NCI-H146 treated with DMSO at 0.1 percent for 48 hours (cell line): ENCODE data around the gene EPHA6.

Source experiments
- DNase-seq: peaks from one replicate; lab custom pipeline; 2025; ENCODE audit not compliant: unreplicated experiment; lab: John Stamatoyannopoulos, UW

EPHA6 gene

DNA sequence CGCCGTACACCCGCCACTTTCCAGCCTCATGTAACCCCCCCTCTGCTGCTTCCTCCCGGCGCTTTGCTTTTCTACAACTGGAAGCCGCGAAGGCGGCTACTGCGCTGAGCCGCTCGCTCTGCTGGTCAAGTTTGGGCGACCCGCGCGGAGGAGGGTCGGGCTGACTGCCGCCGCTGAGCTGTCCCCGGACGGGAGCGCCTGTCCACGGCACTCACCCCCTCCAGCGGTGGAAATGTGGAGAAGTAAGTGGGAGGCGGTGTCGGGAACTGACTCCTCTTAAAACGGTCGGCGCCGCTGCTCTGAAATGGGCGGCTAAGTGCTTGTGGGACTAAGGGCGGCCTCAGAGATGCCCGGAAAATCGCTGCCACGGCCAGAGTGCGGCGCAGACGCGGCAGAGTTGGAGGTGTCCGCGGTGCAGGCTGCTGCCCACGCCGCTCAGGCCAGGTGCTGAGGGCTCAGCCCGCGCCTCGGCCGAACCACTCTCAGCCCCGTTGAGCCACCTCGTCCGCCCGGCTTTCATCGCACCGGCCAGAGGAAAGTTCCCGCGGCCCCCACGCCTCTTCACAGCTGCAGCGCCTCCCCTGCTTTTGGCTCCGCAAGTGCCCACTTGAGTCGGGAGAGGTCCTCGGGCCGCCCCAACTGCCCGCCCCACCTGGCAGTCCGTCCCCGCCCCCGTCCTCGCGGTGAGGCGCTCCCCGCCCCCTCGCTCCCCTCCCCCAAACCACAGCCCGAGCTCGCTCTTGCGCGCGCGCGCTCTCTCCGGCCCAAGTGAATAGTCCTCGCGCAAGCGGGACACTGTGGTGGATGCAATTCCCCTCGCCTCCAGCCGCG, at the start of gene EPHA6:
Gene EPHA6, plus strand, starts transcription at position 775 of the 831 bp plus-strand sequence.
- peak; percentile 22 for DNase-seq

DNA sequence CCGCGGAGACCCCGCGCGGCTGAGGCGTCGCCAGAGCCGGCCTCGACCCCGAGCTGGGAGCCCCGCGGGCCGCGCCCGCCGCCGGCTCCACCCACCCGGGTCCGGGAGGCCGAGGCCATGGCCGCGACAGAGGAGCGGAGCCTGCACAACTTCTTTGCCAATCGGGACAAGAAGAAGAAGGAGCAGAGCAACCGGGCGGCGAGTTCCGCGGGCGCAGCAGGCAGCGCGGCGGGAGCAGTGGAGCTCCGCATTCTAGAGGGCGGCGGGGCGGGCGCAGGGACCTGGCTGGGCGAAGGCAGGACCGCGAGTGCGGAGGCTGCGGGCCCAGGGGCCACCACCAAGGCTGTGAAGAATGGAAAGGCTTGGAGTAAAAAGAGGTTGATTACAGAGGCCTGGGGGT, 37.6 kb upstream of the EPHA6 start:
- no peak for DNase-seq

DNA sequence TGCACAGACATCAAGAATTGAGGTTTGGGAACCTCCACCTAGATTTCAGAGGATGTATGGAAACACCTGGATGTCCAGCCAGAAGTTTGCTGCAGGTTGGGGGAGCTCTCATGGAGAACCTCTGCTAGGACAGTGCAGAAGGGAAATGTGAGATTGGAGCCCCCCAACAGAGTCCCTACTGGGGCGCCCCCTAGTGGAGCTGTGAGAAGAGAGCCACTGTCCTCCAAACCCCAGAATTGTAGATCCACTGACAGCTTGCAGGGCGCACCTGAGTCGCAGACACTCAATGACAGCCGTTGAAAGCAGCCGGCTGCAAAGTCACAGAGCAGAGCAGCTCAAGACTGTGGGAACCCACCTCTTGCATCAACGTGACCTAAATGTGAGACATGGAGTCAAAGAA, 34.6 kb upstream of the EPHA6 start:
- no peak for DNase-seq

DNA sequence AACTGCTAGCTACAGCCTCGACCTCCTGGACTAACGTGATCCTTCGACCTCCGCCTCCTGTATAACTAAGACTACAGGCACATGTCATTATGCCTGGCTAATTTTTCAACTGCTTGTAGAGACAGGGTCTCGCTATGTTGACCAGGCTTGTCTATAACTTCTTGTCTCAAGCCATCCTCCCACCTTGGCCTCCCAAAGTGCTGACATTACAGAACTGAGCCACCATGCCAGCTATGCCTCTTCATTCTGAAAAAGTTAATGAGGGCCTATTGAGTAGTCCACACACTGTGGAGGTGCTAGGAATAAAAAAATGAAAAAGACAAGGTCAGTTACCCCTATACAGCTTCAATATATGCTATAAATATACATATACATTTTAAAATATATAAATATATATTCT, 18.3 kb upstream of the EPHA6 start:
- no peak for DNase-seq

DNA sequence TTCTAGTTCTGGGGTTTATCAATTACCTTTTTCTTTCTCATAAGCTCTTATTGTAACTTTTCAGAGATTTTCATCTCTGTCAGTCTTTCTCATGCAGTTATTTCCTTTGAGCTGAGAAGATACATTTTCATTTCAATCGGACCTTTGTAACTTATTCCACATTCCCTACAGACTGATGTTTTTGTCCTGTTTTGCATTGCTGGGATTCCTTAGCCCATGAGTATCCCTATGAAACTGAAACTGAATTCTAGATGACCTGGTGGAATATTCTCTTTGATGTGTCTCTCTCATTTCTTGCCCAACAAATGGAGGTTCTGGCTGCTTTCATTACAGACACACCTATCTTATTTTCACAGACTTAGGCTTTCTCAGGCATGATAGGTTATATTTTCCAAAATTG, 10.5 kb upstream of the EPHA6 start:
- no peak for DNase-seq

DNA sequence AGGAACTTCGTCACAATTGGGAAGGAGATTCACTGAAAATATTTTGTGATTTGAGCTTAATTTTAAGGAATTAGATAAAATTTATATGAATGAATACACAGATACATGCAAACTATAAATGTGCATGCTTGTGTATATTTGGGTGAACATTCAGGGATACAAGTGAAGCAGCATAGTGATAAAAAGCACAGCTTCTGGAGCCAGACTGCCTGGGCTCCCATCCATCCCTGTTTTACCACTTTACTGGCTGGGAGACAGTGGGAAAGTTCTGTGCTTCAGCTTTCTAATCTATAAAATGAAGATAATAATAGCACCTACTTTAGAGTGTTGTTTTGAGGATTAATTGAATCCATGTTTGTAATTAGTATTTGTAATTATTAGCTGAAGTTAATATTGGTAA, 8.1 kb upstream of the EPHA6 start:
- no peak for DNase-seq

DNA sequence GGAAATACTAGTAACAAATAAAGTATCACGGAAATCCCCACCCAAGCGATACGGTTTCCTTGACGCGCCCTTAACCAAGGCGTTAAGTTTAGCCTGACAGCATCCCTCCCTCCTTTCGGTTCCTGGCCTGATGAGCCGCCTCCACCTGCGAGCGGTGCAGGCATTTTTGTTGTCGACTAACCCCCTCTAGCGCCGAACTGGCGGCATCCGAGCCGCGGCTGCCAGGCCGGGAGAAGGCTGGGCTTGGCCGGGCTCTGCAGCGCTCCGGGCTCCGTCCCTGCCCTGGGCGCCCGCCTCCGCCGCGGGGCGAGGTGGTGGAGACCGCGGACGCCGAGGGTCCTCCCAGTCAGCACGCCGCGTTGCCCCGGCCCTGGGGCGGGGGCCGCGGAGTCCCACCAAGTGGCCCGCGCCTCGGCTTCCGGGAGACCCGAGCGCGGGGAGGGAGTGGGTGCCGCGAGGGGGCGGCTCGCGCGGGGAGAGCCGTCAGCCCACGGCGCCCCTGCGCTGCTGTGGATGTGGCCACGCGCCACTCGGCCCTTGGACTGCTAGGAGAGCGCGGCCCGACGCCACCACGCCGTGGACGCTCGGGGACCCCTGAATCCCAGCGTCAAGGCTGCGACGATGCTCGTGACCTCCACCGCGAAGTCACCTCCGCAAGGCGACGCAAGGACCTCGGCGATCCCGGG, 1.1 kb upstream of the EPHA6 start:
- peak; percentile 45 for DNase-seq

DNA sequence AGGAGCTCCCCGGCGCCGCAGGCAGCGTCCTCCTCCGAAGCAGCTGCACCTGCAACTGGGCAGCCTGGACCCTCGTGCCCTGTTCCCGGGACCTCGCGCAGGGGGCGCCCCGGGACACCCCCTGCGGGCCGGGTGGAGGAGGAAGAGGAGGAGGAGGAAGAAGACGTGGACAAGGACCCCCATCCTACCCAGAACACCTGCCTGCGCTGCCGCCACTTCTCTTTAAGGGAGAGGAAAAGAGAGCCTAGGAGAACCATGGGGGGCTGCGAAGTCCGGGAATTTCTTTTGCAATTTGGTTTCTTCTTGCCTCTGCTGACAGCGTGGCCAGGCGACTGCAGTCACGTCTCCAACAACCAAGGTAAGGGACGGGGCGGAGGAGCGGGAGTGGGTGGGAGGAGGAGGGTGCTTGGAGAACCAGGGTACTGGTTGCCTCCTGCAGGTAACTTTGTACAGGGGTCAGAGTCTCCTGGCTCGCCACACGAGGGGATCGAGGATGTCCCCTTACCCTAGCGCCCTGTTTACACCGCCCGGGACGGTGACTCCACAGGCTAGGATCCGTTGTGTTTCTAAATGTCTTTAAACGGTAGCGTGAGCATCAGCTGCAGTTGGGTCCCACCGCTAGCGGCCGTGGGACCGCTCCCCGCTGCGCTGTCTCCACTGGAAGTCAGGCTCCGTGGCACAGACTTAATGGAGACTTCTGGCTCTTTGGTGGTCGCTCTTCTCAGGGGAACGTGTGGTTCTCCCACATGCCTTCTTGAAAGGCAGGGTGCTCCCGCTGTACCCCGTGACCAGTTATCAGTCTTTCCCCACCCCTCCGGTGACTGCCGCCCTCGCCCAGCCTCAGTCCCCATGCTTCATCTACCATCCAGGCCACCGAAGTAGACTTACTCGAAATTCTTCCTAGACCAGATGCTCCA, 515 bp downstream of the EPHA6 start:
- DNase-seq = no peak

DNA sequence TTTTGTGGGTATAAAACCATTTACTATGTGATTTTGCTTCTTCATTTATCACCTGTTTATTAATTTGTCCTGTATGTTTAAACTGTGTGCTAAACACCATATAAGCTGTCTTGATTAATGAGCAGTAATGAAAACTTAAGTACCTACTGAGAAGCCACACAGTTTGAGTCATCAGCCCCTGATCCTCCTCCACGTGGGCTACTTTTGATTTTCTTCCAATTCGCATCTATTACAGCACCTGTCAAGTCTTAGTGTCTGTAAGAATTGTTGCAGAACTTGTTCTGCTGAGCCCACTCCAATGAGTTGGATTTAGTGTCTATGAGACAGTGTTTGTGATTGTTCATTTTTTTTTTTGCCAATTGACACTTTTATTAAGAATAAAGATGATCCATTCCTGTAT, 16.8 kb downstream of the EPHA6 start:
- DNase-seq = no peak

DNA sequence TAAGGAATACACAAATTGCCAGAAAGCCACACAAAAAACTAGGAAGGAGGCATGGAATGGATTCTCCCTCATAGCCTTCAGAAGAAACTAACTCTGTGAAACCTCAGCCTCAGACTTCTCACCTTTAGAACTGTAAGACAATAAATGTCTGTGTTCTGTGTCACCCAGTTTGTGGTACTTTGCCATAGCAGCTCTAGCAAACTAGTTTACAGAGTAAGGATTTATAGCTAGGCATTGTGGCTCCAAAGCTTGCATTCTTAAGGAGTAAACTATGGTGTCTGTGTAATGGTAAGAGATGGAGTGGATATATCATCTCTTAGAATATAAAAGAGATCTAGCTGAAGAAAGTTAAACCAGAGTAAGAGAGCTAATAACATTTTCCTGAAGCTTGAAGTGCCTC, 18.9 kb downstream of the EPHA6 start:
- DNase-seq = no peak

DNA sequence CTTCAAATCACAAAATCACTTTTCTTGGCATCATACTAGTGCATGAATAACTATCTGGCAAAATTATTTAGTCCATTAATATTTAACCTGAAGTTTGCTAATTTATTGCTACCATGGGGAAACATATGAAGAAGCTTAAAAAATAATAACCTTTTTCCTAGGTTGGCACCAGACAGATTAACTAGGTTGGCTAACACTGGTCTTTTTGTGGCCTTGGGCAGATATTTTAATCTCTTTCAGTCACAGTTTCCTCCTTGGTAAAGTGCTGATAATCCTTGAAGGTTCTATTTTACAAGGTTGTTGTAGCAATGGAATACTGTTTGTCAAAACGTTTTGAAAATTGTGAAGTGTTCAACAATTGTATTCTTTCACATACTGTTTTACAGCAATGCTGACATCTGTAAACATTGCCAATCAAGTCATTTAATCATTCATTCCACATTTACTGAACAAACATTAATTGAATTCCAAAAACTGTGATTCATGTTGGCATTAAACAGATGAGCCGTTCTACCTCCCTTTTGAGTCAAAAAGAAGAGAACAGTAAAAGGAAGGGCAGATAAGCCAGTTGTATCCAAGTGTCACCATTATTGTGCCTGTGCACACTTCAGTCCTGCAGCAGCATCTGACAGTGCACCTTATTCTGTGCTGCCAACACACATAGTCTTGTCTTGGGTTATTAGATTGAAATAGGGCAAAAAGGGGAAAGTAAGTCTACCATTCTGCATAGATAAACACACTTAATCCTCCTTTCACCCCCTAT, 21.9 kb downstream of the EPHA6 start:
- DNase-seq = no peak

DNA sequence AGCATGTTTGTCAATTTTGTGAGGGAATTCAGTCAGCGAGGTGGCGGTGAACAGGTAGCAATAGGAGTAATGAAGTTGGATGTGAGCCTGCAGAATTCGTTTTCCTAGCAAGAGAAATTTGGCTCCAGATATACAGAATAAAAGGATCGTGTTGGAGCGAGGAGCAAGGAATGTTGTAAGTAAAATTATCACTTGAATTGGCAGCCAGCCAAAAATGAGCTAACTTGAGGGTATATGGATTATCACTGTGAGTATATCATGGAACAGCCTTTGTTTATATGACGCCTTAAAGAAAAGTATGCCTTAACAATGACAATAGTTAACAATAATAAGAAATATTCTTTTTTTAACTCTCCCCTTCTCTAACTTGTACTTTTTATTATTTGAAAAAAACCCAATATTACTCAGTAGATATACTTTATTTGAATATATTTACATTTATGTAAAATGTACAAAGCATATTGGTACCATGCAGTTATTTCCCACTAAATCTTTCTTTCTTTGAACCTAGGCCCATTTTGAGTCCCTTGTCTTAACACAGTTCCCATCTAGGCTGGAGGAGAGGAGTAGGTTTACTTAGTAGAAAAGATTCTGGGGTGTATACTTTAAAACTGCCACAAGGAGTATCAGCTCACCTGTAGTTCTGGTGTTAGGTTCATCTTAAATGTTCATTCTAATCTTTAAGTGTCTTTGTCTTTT, 29.3 kb downstream of the EPHA6 start:
- no peak for DNase-seq

DNA sequence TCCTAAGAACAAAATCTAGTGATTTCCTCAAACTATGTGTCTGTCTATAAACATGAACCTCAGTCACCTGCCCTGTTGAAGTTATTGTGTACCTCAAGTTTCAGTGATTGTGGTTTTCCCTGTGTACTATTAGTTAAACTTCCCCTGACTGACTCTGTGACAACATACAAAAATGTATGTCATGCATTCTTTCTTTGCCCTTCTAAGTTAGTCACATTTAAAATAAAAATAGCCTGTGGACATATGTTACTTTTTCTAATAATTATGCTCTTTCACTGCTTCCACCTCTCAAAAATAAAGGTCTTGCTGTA, 29.8 kb downstream of the EPHA6 start:
- no peak for DNase-seq

DNA sequence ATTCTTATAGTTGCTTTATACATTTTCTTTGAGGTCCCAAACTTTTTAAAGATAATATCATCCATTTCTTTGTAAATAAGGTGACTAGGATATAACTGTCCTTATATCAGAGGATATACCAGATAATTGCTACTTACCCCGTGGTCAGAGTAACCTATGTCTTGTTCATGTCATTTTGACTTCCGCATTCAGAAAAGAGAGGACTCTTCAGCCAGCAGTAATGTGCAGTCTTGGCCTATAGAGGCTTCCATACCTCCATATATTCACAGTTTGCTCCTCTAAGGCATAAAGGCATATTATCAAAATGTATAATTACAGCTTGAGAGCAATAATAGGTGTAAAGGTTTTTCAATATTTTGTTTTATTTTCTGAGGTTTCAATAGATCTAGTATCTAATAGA, 38.5 kb downstream of the EPHA6 start:
- no peak for DNase-seq

DNA sequence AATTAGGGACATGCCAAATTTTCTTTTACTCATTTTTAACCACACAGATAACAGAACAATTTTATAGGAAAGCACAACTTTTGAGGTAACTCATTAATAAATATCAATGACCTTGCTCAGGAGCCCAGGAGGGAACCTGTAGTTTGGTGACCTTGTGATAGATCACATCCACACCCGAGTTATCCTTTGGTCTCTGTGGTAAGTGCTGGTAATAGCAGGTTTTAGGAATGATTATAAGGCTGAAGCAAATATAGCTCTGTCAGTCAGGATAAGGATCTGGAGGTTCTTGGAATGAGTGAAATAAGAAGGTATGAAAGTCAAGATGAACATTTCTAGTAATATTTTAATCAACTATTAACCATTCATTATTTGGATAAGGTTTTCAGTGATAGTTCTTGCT, 46.5 kb downstream of the EPHA6 start:
- no peak for DNase-seq

DNA sequence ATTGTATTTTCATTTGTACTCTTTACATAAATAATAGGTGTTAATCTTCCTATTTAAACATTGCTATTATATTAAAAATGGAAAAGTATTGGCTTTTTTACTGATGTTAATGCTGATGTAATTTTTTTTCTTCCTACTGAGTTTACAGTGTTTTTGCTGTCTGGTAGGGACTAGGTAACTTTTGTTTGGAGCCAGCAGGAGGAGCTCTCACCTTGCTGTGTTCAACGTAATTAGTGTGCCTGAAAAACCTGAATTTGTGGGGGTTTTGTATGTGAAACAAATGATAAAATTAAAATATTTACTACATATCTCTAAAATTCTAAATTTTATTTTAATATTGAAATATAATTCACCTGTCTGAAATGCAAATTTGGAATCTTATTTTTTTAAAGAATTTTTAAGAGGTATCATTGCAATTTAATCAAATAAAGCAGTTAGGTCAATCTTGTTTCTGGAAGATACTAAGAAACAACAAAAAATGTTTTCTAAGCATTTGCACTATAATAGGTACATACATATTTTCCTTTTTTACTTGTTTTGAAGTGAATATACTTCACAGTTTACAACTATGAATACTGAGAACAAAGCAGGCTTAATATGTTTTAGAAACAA, 48.8 kb downstream of the EPHA6 start:
- DNase-seq = peak; percentile 59

DNA sequence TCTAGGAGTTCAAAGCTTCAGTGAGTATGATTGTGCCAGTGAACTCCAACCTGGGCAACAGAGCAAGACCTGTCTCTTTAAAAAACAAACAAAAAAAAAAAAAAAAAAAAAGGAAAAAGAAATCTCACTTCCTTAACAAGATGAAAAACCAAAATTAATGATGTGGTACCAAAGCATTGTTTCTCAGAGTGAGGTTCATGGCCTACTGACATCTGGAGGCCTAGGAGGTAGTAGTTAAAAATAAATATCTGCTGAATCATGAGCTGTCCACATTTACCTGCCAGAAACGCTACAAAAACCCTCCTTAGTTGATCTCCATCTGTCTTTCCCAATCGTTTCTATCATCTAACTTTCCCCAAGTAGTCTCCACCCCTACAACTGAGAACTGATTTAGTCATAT, 51.2 kb downstream of the EPHA6 start:
- DNase-seq = no peak

DNA sequence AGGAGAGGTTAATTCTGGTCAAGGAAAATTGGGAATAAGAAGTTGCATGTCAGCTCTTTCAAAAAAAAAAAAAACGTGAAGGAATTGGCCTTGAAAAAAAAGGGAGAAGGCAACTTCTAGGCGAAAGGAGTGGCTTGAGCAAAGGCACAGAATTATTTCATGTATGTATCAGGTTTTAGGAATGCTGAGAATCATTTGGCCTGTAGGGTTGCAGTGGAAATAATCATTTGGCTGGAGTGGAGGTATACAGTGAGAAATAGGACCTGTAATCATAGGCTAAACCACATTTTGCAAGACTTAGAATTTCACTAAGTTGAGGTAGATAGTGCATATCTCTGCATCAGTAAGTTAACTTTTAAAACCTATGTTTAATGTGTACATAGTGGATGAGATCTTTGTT, 54.9 kb downstream of the EPHA6 start:
- no peak for DNase-seq

DNA sequence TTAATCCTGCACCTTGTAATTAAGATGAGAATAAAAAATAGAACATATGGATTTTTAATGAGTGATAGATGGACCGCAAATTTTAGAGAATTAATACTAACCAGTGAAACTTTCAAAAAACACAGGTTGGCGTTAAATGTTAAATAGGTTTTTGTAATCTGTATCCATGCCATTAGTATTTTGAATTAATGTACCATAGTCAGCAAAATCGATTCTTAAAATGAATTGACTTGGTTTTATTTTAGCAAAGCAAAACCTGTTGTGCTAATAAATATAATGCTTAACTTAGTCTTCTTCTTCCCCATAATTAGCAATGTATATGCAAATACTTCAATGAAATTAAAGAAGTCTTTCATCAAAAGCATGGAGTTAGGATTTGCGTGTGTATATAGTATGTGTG, 63.1 kb downstream of the EPHA6 start:
- DNase-seq = no peak

DNA sequence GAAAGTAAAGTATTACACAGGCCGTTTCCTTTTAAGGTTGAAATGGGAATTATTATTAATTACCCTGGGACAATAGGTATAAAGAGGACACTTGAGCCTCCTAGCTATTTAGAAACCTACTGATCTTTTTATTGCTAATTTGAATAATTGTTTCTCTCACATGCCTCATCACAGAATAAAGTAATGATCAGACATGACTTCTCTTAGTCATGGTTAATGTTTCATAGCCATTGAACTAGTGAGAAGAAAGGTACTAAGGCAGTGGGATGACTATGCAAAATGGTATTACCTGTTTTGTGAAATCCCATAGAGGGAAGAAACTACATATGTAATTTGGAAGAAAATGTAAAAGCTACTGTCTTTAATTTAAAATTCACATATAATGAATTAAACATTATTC, 85.6 kb downstream of the EPHA6 start:
- no peak for DNase-seq
